Heart right ventricle (tissue), 16 donors: Measurements from ENCODE around the gene BLNK. TPM values are rescaled to one million over a fixed set of nuclear protein-coding genes. Genes with fewer than 3 reads are reported as not detected.

Experiments
- ATAC-seq, 8 donors: fragments of 200-7000 bp; cut with Tn5 transposase; one replicate each; pipeline ENCODE4 v1.9.1; 2020; ENCODE audit warnings: mild to moderate bottlenecking in 8 of 8, moderate library complexity in 8 of 8, moderate number of reproducible peaks in 1 of 8
- DNase-seq, 2 donors: peaks; one replicate each; pipeline ENCODE4 v3.0.0-alpha.2; 2020
- H3K27ac ChIP-seq, 10 donors: fragments of 200-600 bp; sonication (generic) in 2 of 10; one replicate each; pipeline versions ENCODE4 v1.5.0 to v1.8.0; 2020 to 2022; ENCODE audit warnings: mild to moderate bottlenecking in 3 of 10
- H3K27me3 ChIP-seq, 7 donors: fragments of 200-600 bp; one replicate each; pipeline ENCODE4 v1.8.0; 2021 to 2022; ENCODE audit warnings: mild to moderate bottlenecking in 2 of 7
- H3K36me3 ChIP-seq, 9 donors: fragments of 200-600 bp; sonication (generic) in 1 of 9; one replicate each; pipeline versions ENCODE4 v1.5.0 to v1.8.0; 2020 to 2022; ENCODE audit warnings: mild to moderate bottlenecking in 2 of 9
- H3K4me1 ChIP-seq, 9 donors: fragments of 200-600 bp; sonication (generic) in 1 of 9; one replicate each; pipeline versions ENCODE4 v1.5.0 to v1.8.0; 2020 to 2022; ENCODE audit warnings: mild to moderate bottlenecking in 4 of 9
- H3K4me3 ChIP-seq, 10 donors: fragments of 200-600 bp; sonication (generic) in 2 of 10; one replicate each; pipeline versions ENCODE4 v1.5.0 to v1.8.0; 2020 to 2022; ENCODE audit warnings: mild to moderate bottlenecking in 7 of 10, moderate library complexity in 2 of 10
- H3K9me3 ChIP-seq, 11 donors: fragments of 200-600 bp in 10 of 11; sonication (generic) in 2 of 11; one replicate each; pipeline versions ENCODE4 v1.5.0 to v1.8.0; 2013 to 2022; ENCODE audit warnings: mild to moderate bottlenecking in 2 of 11, control low read depth in 1 of 11, moderate library complexity in 1 of 11
- WGBS, 2 donors: extraction: QIAGEN DNeasy Blood & Tissue Kit; methylation state at CpG; one replicate each; pipeline ENCODE4 v1.1.7; 2013; ENCODE audit warnings: inconsistent platforms in 1 of 2; 5-methylcytosine and 5-hydroxymethylcytosine counted together
- intact Hi-C, 10 donors: fragments of 100-400 bp; cut with DNase I; formaldehyde crosslinking; loops; one replicate each; pipeline versions ENCODE4 v1.11.1 to v1.14.2; 2022
- polyA plus RNA-seq, 2 donors: library from polyadenylated mRNA; stranded (reverse); fragments of 200-250 nt; gene quantifications; one replicate each; pipeline ENCODE4 v1.2.3, GENCODE V29; 2013
- total RNA-seq, 10 donors: library from RNA; stranded (reverse); fragmentation: NEBNext Ultra II Directional in 3 of 10; extraction: Animal tissue kit (Norgen Biotek cat#: 25700) in 3 of 10; gene quantifications; one replicate each; pipeline versions ENCODE4 v1.2.1 to v1.2.4, GENCODE V29; 2021 to 2023
- TF ChIP-seq, protein P1 (sequence below), 9 donors: fragments of 200-600 bp; sonication (generic) in 2 of 9; IDR thresholded peaks; one replicate each; pipeline versions ENCODE4 v1.5.0 to v1.8.0; 2021 to 2022; ENCODE audit warnings: antibody characterized with exemption in 9 of 9, mild to moderate bottlenecking in 5 of 9, moderate library complexity in 1 of 9
- donor health status: Arrhythmogenic right ventricular cardiomyopathy.
- donor health status: ischemic (EF 13 %, LVEDD 7.1; RV severe dilation, severe dysfunction).
- donor health status: healthy with polysubstance abuse.
- donor health status: DM: no; HTN: yes; CAD: no.
- donor health status: DM: no; HTN: no; CAD: no.
- donor health status: ischemic (EF 25% LVEDD 6.9; RV normal size, moderate dysfunction).
- donor health status: ischemic (EF 25% LVEDD 5.7; RV mildly dilated, moderate dysfunction).
- donor health status: healthy.
- donor health status: DM: yes; HTN: yes; CAD: no.
- donor health status: Ischemic cardiomyopathy.
- donor health status: ischemic (EF 35%, LVEDD 5.7; RV mildly dilated, moderate dysfunction).
- donor health status: nonischemic (EF 11% LVEDD 7.7; RV severe dilation, severe dysfunction).
- donor health status: DM: yes; HTN: yes; CAD: no.
- donor health status: PGD.
- donor health status: ischemic (EF 29% LVEDD 5.4; RV normal size, mild dysfunction).
- donor health status: nonischemic (EF 23%, LVEDD 6.1; RV moderate dilation, normal function).

The BLNK gene
- total and polyA plus RNA-seq, 12 donors: 0.25 to 4.4 (median 0.65) TPM

DNA sequence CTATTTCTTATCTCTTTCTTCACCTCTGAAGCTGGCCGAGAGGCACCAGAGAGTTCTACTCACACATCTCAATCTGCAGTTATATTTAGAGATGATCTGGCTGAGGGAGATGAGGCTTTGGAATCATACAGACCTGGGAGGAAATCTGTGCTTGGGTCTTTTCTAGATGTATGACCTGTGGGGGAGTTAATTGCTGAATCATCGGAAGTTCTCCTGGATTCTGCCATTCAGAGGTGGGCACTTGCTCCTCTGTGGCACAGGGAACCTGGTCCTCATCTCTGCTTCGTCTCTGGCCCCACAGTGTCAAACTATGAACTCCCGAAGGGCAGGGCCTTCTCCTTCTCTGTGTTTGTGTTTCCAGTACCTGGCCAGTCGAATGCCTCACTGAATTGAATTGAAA lies 52.5 kb downstream of the BLNK start:
- no peak overlapping the region for H3K27ac ChIP-seq
- H3K9me3 ChIP-seq: no peaks in the 10 kb centered on the region
- 47 to 62% methylated on average over 5 of the region's 5 CpGs for WGBS, 2 donors
- peaks cover 0 to 9% (median 0%) of the 10 kb centered on the region in 9 donors for H3K36me3 ChIP-seq
- TF ChIP-seq, protein P1, sequence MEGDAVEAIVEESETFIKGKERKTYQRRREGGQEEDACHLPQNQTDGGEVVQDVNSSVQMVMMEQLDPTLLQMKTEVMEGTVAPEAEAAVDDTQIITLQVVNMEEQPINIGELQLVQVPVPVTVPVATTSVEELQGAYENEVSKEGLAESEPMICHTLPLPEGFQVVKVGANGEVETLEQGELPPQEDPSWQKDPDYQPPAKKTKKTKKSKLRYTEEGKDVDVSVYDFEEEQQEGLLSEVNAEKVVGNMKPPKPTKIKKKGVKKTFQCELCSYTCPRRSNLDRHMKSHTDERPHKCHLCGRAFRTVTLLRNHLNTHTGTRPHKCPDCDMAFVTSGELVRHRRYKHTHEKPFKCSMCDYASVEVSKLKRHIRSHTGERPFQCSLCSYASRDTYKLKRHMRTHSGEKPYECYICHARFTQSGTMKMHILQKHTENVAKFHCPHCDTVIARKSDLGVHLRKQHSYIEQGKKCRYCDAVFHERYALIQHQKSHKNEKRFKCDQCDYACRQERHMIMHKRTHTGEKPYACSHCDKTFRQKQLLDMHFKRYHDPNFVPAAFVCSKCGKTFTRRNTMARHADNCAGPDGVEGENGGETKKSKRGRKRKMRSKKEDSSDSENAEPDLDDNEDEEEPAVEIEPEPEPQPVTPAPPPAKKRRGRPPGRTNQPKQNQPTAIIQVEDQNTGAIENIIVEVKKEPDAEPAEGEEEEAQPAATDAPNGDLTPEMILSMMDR (IDR thresholded peaks at IDR 0.05): no peak
- H3K4me1 ChIP-seq: peaks cover 0 to 3% (median 0%) of the 10 kb centered on the region in 9 donors
- no peak for DNase-seq
- no peak for ATAC-seq
- peaks cover 0 to 57% (median 15%) of the 10 kb centered on the region in 7 donors for H3K27me3 ChIP-seq
- intact Hi-C loops: no loop called here
- H3K4me3 ChIP-seq: no peak overlapping the region

- no peak for DNase-seq
- Histone ChIP-seq H3K4me3 (no peak overlapping the region), H3K36me3 (peaks cover 0 to 9% (median 0%) of the 10 kb centered on the region in 9 donors), H3K27ac (no peak overlapping the region), H3K9me3 (no peaks in the 10 kb centered on the region), H3K4me1 (peaks cover 0 to 3% (median 0%) of the 10 kb centered on the region in 9 donors), H3K27me3 (peaks cover 0 to 53% (median 21%) of the 10 kb centered on the region in 7 donors)
- no peak for ATAC-seq
- intact Hi-C loops: no loop called here
- TF ChIP-seq, protein P1 (IDR thresholded peaks at IDR 0.05): no peak
- 80 to 83% methylated on average over 4 of the region's 4 CpGs for WGBS, 2 donors
Observed at GRCh38 chr10:96217711-96218110, 53.7 kb downstream of the BLNK start.

DNA sequence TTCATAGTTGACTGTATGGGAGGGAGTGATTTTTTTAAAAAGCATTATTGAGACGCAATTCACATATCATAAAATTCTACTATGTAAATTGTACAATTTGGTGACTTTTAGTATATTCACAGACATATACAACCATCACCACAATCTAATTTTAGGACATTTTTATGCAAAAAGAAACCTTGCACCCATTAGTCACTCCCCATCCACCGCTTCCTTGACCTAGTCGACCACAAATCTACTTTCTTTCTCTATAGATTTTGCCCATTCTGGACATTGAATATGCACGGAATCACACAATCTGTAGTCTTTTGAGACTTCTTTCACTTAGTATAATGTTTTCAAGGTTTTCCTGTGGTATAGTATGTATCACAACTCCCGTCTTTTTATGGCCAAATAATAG lies 54.6 kb downstream of the BLNK start:
- peaks cover 0 to 9% (median 0%) of the 10 kb centered on the region in 9 donors for H3K36me3 ChIP-seq
- ATAC-seq (no peak), DNase-seq (no peak)
- intact Hi-C loops: no loop called here
- 89 to 92% methylated on average over 5 of the region's 5 CpGs for WGBS, 2 donors
- H3K27ac ChIP-seq: no peak overlapping the region
- peaks cover 0 to 58% (median 19%) of the 10 kb centered on the region in 7 donors for H3K27me3 ChIP-seq
- H3K4me1 ChIP-seq: peaks cover 0 to 3% (median 0%) of the 10 kb centered on the region in 9 donors
- H3K4me3 ChIP-seq: no peak overlapping the region
- no peaks in the 10 kb centered on the region for H3K9me3 ChIP-seq
- TF ChIP-seq, protein P1 (IDR thresholded peaks at IDR 0.05): no peak

DNA sequence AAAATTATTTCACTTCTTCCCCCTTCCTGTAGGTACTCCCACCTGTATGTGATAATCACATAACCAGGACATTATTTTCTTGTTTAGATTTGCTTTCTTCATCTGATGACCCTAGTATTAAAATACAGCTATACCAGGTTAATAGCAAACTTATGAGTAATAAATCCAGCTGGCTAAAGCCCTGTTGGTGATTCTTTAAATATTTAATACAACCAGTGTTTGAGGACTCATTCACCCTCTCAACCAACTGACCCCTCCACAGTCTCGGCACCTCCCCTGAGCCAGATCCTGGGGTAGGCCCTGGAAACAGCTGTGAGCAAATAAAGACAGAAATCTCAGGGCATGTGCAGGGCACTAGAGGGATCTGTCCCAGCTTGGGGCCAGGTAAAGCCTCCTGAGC lies 58.5 kb downstream of the BLNK start:
- TF ChIP-seq, protein P1 (IDR thresholded peaks at IDR 0.05): no peak
- H3K27me3 ChIP-seq: peaks cover 0 to 53% (median 21%) of the 10 kb centered on the region in 7 donors
- H3K9me3 ChIP-seq: no peaks in the 10 kb centered on the region
- ATAC-seq (no peak), DNase-seq (no peak)
- H3K27ac ChIP-seq: no peak overlapping the region
- 92 to 93% methylated on average over 1 of the region's 1 CpG for WGBS, 2 donors
- H3K4me3 ChIP-seq: no peak overlapping the region
- intact Hi-C loops: no loop called here
- H3K36me3 ChIP-seq: peaks cover 0 to 9% (median 0%) of the 10 kb centered on the region in 9 donors
- H3K4me1 ChIP-seq: no peaks in the 10 kb centered on the region
